Cardiac fibroblast (primary cell): ENCODE results near the gene SLC49A4.

Experiments used
- DNase-seq, 2 donors: peaks; one replicate each; pipeline versions ENCODE4 v3.0.0 to v3.0.0-alpha.2; 2010; ENCODE audit warnings: low read depth in 2 of 2
- H3K4me3 ChIP-seq, 2 donors: replicated peaks in 1 of 2; 1 replicate in 1 of 2; 2 replicates in 1 of 2; pipeline ENCODE4 v1.5.1; 2011; ENCODE audit warnings: low read depth in 2 of 2, low read length in 2 of 2, mild to moderate bottlenecking in 2 of 2, moderate library complexity in 1 of 2
- TF ChIP-seq, protein P1 (sequence below): IDR thresholded peaks from one replicate; pipeline ENCODE4 v1.5.1; 2011; ENCODE audit warnings: low read depth, mild to moderate bottlenecking, low read length, inconsistent platforms

SLC49A4 gene

GRCh38 chr3:122908251-122908650 lies 113.4 kb downstream of the SLC49A4 start:
- H3K4me3 ChIP-seq: no peak overlapping the region
- TF ChIP-seq, protein P1, sequence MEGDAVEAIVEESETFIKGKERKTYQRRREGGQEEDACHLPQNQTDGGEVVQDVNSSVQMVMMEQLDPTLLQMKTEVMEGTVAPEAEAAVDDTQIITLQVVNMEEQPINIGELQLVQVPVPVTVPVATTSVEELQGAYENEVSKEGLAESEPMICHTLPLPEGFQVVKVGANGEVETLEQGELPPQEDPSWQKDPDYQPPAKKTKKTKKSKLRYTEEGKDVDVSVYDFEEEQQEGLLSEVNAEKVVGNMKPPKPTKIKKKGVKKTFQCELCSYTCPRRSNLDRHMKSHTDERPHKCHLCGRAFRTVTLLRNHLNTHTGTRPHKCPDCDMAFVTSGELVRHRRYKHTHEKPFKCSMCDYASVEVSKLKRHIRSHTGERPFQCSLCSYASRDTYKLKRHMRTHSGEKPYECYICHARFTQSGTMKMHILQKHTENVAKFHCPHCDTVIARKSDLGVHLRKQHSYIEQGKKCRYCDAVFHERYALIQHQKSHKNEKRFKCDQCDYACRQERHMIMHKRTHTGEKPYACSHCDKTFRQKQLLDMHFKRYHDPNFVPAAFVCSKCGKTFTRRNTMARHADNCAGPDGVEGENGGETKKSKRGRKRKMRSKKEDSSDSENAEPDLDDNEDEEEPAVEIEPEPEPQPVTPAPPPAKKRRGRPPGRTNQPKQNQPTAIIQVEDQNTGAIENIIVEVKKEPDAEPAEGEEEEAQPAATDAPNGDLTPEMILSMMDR: no peak
- no peak for DNase-seq

- no peak for DNase-seq
- H3K4me3 ChIP-seq: no peak overlapping the region
- TF ChIP-seq, protein P1: no peak
Observed at GRCh38 chr3:122911901-122912300, 117.0 kb downstream of the SLC49A4 start.

DNA sequence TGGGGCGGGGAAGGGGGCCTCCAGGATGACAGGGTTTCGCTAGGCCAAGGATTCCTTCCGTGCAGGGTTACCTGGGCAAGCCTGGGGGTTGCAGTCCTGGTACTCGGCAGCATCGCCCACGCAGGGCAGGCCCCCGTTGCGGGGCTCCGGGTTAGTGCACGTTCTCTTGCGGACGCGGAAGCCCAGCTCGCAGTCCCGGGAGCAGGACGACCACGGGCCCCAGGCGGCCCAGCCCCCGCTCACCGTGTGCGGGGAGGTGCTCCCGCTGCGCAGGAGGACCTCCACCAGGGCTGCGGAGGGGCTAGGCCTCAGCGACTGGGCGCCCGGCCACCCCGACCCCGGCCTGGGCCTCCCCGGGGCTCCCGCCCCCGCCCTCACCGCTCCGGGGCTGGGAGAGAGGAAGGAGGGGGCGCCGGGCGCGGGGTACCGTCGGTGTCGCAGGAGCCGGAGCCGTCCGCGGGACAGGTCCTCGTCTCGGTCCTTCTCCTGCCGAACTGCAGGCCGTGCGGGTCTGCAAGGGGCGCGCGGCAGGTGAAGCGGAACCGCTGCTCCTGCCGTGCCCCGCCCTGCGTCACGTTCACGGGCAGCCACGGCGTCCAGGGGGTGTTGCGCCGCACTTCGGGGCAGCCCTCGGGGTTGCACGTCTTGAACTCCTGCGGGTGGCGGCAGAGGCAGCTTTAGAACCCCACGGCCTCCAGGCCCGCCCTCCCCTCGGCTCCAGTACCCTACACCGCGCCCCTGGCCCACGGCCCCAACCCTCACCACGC lies 118.1 kb downstream of the SLC49A4 start:
- H3K4me3 ChIP-seq: no peak overlapping the region
- no peak for DNase-seq
- TF ChIP-seq, protein P1: no peak

- TF ChIP-seq, protein P1: no peak
- no peak for DNase-seq
- H3K4me3 ChIP-seq: no peak overlapping the region
Observed at GRCh38 chr3:122913539-122914100, 118.8 kb downstream of the SLC49A4 start.

DNA sequence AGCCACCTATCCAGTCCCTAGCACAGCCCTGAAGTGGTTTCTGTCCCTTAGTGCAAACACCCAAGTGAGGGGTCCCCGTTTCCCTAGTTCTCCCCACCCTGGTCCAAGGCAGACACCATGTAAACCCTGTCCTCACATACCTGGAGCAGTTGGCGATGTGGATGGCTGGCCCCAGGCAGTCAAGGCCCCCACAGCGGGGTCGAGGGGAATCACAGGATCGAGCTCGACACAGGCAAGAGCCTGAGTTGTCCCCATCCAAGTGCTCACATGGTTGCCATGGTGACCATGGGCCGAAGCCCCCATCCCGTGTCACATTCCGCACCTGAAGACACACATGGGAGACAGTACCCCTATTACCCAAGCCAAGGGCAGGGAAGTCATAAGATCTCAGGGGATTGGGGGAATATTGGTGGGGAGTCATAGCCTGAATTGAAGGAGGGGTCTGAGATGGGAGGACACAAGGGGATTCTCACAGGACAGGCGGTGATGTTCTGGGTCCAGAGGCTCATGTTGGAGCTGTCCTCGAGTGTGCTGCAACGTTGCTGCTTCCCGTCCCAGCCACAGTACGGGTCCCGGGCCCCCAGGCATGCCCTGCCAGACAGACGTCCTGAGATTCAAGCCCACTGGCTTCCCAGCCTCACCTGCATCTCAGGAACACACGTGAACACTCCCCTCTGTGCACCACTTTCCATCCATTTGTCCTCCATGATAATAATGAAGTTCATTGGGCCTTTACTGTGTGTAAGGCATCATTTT lies 120.6 kb downstream of the SLC49A4 start:
- no peak overlapping the region for H3K4me3 ChIP-seq
- no peak for DNase-seq
- TF ChIP-seq, protein P1: no peak

DNA sequence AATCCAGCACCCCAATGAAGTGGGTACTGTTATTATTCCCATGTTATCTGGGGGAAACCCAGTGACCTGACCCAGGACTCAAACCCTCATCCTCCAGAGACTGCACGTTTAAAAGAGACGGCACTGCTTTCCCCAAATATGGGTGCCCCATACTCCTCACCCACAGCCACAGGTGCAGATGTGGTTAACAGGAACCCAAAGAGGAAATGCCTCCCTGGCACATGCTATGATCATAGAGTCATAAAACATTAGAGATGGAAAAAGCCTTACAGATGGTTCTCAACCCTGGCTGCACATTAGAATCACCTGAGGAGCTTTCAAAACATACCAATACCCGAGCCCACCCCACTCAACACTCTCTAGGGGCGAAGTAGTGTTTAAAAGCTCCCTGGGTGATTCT lies 121.2 kb downstream of the SLC49A4 start:
- no peak overlapping the region for H3K4me3 ChIP-seq
- TF ChIP-seq, protein P1: no peak
- no peak for DNase-seq
